GM18502 (cell line): ENCODE results near the gene TRABD2B.

Experiments used
- ATAC-seq: cut with Tn5 transposase; IDR thresholded peaks from one replicate; pipeline ENCODE4 v1.9.1; 2021; ENCODE audit warnings: mild to moderate bottlenecking; ENCODE audit not compliant: unreplicated experiment, poor library complexity

Gene TRABD2B

DNA sequence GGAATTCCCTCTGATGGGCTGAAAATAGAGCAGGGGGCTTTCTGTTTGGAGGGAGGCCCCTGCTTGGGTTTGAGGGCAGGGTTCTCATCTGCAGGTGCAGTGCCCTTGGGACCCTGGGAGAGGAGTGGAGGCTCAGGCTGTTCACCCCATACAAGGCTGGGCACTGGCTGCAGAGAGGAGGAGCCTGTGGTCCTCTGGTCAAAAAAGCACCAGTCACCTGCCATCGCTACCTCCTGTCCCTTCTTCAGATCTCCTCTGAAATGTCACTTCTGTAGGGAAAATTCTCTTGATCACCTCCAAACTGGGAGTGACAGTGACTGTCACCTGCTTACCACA lies 108.9 kb downstream of the TRABD2B start:
- ATAC-seq = no peak

DNA sequence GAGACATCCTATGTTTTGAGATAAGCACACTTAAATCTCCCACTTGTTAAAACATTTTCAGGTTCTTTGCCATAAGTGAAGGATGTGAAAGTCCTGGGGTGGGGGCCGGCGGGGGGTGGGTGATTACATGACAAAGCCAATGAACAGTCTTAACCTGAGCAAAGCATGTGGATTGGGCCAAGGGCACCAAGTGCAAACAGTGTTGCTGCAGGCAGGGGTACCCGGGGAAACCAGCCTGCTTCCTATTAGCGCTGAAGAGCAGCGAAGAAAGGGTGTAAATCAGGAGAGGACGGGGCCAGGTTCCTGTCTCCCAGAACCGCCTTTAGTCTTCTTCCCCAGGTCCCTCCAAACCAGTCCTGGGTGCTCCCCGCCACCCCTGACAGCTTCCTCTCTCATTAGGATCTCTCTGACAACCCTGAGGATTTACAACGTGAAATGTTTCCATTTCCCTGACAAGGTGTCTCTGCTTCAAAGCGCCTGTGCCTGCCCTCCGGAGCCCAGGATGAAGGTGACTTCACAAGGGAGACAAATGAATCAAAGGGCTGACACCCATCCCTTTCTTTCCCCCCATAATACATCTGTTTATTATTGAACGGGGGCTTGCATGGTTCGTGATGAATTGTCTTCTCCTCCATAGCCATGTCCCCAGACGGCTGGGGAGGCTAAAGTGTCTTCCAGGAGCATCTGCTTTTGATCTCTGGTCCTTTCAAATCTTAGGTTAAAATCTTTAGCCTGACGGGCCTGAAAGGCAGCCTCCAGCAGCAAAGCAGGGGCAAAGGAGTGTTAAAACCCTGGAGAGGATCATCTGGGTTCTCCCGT lies 109.5 kb downstream of the TRABD2B start:
- ATAC-seq = no peak

DNA sequence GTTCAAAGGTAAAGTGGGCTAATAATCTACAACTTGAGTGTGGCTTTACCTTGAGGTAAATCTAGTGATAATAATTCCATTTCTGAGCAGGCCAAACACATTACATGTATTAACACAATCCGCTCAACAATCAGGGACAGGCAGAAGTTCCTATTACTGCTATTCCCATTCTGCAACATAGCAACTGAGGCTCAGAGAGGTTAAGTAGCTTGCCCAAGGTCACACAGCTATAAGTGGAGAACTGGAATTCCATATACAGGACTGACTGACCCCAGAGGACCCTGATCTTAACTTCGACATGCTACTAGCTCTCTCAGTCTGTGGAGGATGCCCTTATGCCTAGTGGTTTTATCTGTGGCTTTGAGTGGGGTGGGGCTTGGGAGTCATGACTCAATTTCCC lies 110.1 kb downstream of the TRABD2B start:
- no peak for ATAC-seq

DNA sequence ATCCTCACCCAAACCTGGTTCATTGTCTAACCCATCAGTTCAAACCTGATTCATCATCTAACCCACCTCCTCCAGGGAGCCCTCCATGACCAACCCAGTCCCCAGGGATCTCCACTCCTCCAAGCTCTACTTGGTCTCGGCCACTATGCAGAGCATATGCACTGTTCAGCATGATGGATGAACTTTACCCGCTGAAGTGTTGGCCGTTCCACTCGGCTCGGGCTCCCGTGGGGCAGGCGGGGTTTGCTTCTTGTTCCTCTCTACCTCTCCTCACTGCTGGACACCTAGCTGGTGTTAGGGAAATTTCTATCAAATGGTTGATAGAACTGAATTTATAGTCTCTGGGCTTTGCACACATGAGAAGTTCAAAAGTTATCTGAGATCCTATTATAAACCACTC lies 111.0 kb downstream of the TRABD2B start:
- no peak for ATAC-seq

DNA sequence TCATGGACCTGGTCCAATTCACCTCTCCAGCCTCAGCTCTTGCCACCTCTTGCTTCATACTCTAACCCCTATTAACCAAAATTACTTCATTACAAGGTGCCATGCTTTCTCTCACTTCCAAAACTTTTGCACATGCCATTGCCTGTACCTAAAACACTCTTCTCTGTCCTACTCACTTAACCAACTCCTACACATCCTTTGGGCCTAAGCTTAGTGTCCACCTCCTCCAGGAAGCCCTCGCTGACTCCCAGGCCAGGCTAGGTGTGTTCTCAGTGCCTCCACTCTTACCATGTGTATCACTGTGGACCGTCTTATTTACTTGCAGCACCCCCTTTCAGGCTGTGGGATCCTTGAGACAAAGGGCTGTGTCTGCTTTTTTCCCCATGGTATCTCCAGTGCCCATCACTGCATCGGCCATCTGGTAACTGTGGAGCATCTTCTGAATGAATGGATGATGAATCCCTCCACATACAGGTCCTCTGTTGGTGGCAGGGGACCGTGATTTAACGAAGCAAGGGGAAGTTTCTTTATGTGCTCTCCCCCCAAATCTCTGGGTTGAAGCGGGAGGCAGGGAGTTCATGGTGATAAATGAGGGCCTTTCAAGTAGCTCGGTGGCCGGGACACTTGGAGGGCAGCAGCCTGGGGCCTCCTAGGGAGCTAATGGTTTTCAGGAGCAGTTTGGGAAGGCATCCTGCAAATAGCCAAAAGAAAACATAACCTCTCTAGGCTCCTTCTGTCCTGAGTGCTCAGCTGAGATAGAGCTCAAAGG lies 111.9 kb downstream of the TRABD2B start:
- no peak for ATAC-seq

DNA sequence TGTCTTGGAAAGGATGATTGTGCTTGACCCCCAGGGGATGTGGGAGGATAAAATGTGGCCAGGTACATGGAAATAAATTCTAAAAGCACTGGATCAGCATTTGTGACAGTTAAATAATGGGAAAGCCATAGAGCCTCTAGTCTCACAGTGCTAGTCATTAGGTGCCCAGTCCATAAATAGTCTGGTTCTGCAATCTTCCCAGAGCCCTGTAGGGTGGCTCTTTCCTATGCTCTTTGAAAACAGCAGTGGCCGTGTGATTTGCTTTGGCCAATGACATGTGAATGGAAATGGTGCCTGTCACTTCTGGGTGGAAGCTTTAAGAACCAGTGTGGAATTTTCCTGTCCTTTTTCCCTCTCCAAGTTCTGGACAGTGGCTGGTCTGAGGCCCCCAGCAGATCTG lies 113.2 kb downstream of the TRABD2B start:
- ATAC-seq = no peak

- no peak for ATAC-seq
Measured at GRCh38 chr1:47881505-47882442, 115.4 kb downstream of the TRABD2B start.

GRCh38 chr1:47876587-47876963 lies 120.6 kb downstream of the TRABD2B start:
- ATAC-seq = no peak

GRCh38 chr1:47875831-47876586 lies 121.2 kb downstream of the TRABD2B start:
- no peak for ATAC-seq

GRCh38 chr1:47875036-47875435 lies 122.1 kb downstream of the TRABD2B start:
- no peak for ATAC-seq

- no peak for ATAC-seq
Measured at GRCh38 chr1:47873337-47873736, 123.8 kb downstream of the TRABD2B start.

DNA sequence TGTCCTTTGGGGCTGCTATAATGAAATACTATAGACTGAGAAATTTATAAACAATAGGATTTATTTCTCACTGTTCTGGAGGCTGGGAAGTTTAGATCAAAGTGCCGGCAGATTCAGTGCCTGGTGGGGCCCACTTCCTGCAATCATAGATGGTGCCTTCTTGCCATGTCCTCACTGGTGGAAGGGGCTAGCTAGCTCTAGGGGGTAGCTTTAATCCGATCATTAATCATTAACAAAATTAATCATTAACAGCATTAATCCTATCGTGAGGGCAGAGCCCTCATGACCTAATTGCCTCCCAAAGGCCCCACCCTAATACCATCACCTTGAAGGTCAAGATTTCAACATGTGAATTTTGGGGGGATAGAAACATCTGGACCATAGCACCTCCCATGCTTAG lies 124.3 kb downstream of the TRABD2B start:
- ATAC-seq = no peak

GRCh38 chr1:47871799-47872353 lies 125.3 kb downstream of the TRABD2B start:
- no peak for ATAC-seq

DNA sequence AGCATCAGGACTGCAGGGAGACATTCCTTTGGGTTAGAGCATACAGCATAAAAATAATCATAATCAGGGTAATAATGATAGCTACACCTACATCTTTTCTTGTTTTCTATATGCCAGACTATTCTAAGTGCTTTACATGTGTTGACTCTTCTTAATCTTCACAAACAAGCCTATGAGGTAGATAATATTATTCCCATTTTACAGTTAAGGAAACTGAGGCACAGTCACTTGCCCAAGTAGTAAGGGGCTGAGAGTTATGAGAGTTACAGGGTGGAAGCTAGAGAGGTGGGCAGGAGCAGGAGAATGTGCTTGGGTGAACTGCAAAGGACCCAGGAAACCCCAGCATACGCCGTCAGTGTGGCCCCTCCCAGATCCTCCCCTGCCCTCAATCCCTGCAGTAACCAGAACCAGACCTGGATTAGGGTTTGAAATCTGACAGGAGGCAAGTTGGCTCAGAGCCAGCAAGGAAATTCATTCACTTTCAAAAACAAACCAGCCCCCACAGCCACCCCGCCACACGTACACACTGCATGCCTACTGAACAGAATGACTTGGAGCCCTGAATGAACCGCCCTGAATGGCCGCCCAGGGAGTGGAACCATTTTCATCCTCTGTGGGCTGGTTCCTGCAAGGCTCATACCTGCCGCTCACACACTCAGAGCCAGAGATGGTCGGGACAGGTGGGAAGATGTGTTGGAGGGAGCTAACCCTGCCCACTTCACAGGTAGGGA lies 126.1 kb downstream of the TRABD2B start:
- no peak for ATAC-seq

GRCh38 chr1:47870480-47870879 lies 126.7 kb downstream of the TRABD2B start:
- no peak for ATAC-seq

- no peak for ATAC-seq
Measured at GRCh38 chr1:47868348-47868676, 128.9 kb downstream of the TRABD2B start.

DNA sequence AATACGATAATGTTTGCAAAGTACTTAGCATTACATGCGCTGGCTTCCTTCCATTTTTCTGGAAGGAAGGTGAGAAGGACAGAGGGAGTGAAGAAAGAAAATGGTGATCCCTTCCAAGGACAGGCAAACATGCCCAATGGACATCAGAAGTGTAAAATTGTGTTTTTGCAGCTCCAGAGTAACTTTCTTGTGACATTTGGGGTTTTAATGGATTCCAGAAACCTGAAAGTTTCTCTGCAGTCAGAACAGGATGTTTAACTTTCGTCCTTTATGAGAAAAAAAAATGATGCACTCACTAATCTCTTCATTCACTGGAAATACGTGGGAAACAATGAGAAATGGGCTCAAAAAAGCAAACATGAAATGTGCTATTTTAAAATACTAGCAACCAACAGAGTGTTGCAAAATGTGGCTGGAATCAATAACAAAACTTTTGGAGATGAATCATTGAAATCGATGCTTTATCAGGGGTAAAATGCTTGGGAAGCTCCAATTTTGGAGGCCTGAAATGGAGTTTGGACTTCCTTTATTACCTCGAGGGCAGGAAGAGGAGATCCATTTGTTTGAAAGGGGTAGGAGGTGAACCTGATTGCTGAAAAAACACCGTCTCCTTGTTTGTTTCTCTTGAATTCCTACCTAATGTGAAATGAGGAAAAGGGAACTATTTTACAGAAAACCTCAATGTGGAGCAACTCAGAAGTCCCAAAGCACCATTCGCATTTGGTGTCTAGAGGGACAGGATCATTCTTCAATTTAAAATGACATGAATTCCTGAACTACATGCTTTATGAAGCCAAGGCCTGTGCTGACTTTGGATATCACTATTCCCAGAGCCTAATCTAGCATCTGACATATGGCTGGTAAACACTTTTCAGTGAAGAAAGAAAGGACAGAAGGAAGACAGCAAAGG lies 129.5 kb downstream of the TRABD2B start:
- ATAC-seq = no peak
